ENCODE results near the gene KIAA1143. TPM values are rescaled to one million over a fixed set of nuclear protein-coding genes. Genes with fewer than 3 reads are reported as not detected.

The KIAA1143 gene
- total RNA-seq, 1 donor from 2014 or later: 32.4 TPM

GRCh38 chr3:44782891-44783290 is 21.5 kb upstream of the KIAA1143 start:
- TF ChIP-seq CTCF (conservative IDR thresholded peaks at IDR 0.05): no peak
- Mint-ChIP-seq H3K27me3 (no peaks in the 10 kb centered on the region), H3K9me3 (no peaks in the 10 kb centered on the region), H3K27ac (no peak overlapping the region), H3K4me1 (ENCODE audit: unreplicated experiment) (no peaks in the 10 kb centered on the region), H3K4me3 (no peak overlapping the region), H3K36me3 (peaks cover 20% of the 10 kb centered on the region)
- no peak for DNase-seq (ENCODE audit: extremely low spot score, unreplicated experiment)

- peaks cover 5% of the 10 kb centered on the region for H3K9me3 Mint-ChIP-seq
- H3K27me3 Mint-ChIP-seq: no peaks in the 10 kb centered on the region
- no peak overlapping the region for H3K4me3 Mint-ChIP-seq
- H3K27ac Mint-ChIP-seq: no peak overlapping the region
- H3K36me3 Mint-ChIP-seq: peaks cover 31% of the 10 kb centered on the region
- no peak for DNase-seq (ENCODE audit: extremely low spot score, unreplicated experiment)
- no peak for TF ChIP-seq CTCF (conservative IDR thresholded peaks at IDR 0.05)
- H3K4me1 Mint-ChIP-seq (ENCODE audit: unreplicated experiment): no peaks in the 10 kb centered on the region
Observed at GRCh38 chr3:44772099-44772442, 10.7 kb upstream of the KIAA1143 start.

GRCh38 chr3:44771424-44772098 is 10.1 kb upstream of the KIAA1143 start:
- Mint-ChIP-seq H3K4me1 (ENCODE audit: unreplicated experiment) (no peaks in the 10 kb centered on the region), H3K36me3 (peaks cover 33% of the 10 kb centered on the region), H3K4me3 (no peak overlapping the region), H3K27me3 (no peaks in the 10 kb centered on the region), H3K27ac (no peak overlapping the region), H3K9me3 (peaks cover 5% of the 10 kb centered on the region)
- no peak for TF ChIP-seq CTCF (conservative IDR thresholded peaks at IDR 0.05)
- no peak for DNase-seq (ENCODE audit: extremely low spot score, unreplicated experiment)

GRCh38 chr3:44764248-44764647 is 2.8 kb upstream of the KIAA1143 start:
- H3K36me3 Mint-ChIP-seq: peaks cover 37% of the 10 kb centered on the region
- no peaks in the 10 kb centered on the region for H3K9me3 Mint-ChIP-seq
- no peak for TF ChIP-seq CTCF (conservative IDR thresholded peaks at IDR 0.05)

GRCh38 chr3:44762690-44763089 is 1.3 kb upstream of the KIAA1143 start:
- Mint-ChIP-seq H3K4me1 (ENCODE audit: unreplicated experiment) (peaks cover 5% of the 10 kb centered on the region), H3K36me3 (peaks cover 46% of the 10 kb centered on the region), H3K9me3 (no peaks in the 10 kb centered on the region), H3K27me3 (no peaks in the 10 kb centered on the region), H3K27ac (peak overlapping the region; percentile 89), H3K4me3 (peak overlapping the region; percentile 90)
- no peak for TF ChIP-seq CTCF (conservative IDR thresholded peaks at IDR 0.05)
- DNase-seq (ENCODE audit: extremely low spot score, unreplicated experiment): no peak

More at GRCh38 chr3:44764248-44764647, 2.8 kb upstream of the KIAA1143 start:
- no peak overlapping the region for H3K27ac Mint-ChIP-seq
- no peak overlapping the region for H3K4me3 Mint-ChIP-seq
- DNase-seq (ENCODE audit: extremely low spot score, unreplicated experiment): no peak
- H3K27me3 Mint-ChIP-seq: no peaks in the 10 kb centered on the region
- peaks cover 4% of the 10 kb centered on the region for H3K4me1 Mint-ChIP-seq (ENCODE audit: unreplicated experiment)

Data from type B pancreatic cell (in vitro differentiated cells).